ENCODE results near the gene DIP2B.

The DIP2B gene

GRCh38 chr12:50725011-50725942, 220.5 kb downstream of the DIP2B start:
- DNase-seq (ENCODE audit: low read depth in 1 of 2, low spot score in 1 of 2): no peak

- DNase-seq (ENCODE audit: low read depth in 1 of 2, low spot score in 1 of 2): no peak
Measured at GRCh38 chr12:50727466-50727865, 222.7 kb downstream of the DIP2B start.

GRCh38 chr12:50728417-50728816, 223.6 kb downstream of the DIP2B start:
- no peak for DNase-seq (ENCODE audit: low read depth in 1 of 2, low spot score in 1 of 2)

- DNase-seq (ENCODE audit: low read depth in 1 of 2, low spot score in 1 of 2): no peak
Measured at GRCh38 chr12:50728841-50729240, 224.1 kb downstream of the DIP2B start.

GRCh38 chr12:50732591-50732990, 227.8 kb downstream of the DIP2B start:
- DNase-seq (ENCODE audit: low read depth in 1 of 2, low spot score in 1 of 2): no peak

- no peak for DNase-seq (ENCODE audit: low read depth in 1 of 2, low spot score in 1 of 2)
Measured at GRCh38 chr12:50733706-50734105, 228.9 kb downstream of the DIP2B start.

- no peak for DNase-seq (ENCODE audit: low read depth in 1 of 2, low spot score in 1 of 2)
Measured at GRCh38 chr12:50734409-50735263, 229.9 kb downstream of the DIP2B start.

- DNase-seq (ENCODE audit: low read depth in 1 of 2, low spot score in 1 of 2): no peak
Measured at GRCh38 chr12:50739611-50740010, 234.8 kb downstream of the DIP2B start.

- no peak for DNase-seq (ENCODE audit: low read depth in 1 of 2, low spot score in 1 of 2)
Measured at GRCh38 chr12:50740307-50740706, 235.5 kb downstream of the DIP2B start.

- no peak for DNase-seq (ENCODE audit: low read depth in 1 of 2, low spot score in 1 of 2)
Measured at GRCh38 chr12:50742776-50743175, 238.0 kb downstream of the DIP2B start.

- no peak for DNase-seq (ENCODE audit: low read depth in 1 of 2, low spot score in 1 of 2)
Measured at GRCh38 chr12:50745861-50746260, 241.1 kb downstream of the DIP2B start.

- DNase-seq (ENCODE audit: low read depth in 1 of 2, low spot score in 1 of 2): no peak
Measured at GRCh38 chr12:50746431-50746830, 241.6 kb downstream of the DIP2B start.

GRCh38 chr12:50747817-50748216, 243.0 kb downstream of the DIP2B start:
- DNase-seq (ENCODE audit: low read depth in 1 of 2, low spot score in 1 of 2): no peak

GRCh38 chr12:50749459-50749882, 244.7 kb downstream of the DIP2B start:
- DNase-seq (ENCODE audit: low read depth in 1 of 2, low spot score in 1 of 2): no peak

- DNase-seq (ENCODE audit: low read depth in 1 of 2, low spot score in 1 of 2): no peak
Measured at GRCh38 chr12:50750366-50750765, 245.6 kb downstream of the DIP2B start.

GRCh38 chr12:50751948-50752721, 247.3 kb downstream of the DIP2B start:
- DNase-seq (ENCODE audit: low read depth in 1 of 2, low spot score in 1 of 2): no peak

GRCh38 chr12:50753232-50753769, 248.5 kb downstream of the DIP2B start:
- no peak for DNase-seq (ENCODE audit: low read depth in 1 of 2, low spot score in 1 of 2)

- peak; percentile 71 to 82 for DNase-seq (ENCODE audit: low read depth in 1 of 2, low spot score in 1 of 2)
Measured at GRCh38 chr12:50763639-50764285, 259.0 kb downstream of the DIP2B start, which contains the start of gene ATF1. Gene ATF1, plus strand, starts transcription at chr12:50764101. Its CDS starts 16,045 bp downstream, at chr12:50780146.

- DNase-seq (ENCODE audit: low read depth in 1 of 2, low spot score in 1 of 2): peak; percentile 53 to 73
Measured at GRCh38 chr12:50764286-50765094, 259.7 kb downstream of the DIP2B start.

All from activated T-helper 1 cell treated with anti-CD3 and anti-CD28 coated beads, Interleukin-2, amount 50 U/mL, for 16 hours (primary cell).